ENCODE results near the gene SNRNP25. TPM values are rescaled to one million over a fixed set of nuclear protein-coding genes. Genes with fewer than 3 reads are reported as not detected.

Gene SNRNP25
- total and polyA plus RNA-seq, 2 donors from 2014 or later: 14.7 to 60.3 TPM

DNA sequence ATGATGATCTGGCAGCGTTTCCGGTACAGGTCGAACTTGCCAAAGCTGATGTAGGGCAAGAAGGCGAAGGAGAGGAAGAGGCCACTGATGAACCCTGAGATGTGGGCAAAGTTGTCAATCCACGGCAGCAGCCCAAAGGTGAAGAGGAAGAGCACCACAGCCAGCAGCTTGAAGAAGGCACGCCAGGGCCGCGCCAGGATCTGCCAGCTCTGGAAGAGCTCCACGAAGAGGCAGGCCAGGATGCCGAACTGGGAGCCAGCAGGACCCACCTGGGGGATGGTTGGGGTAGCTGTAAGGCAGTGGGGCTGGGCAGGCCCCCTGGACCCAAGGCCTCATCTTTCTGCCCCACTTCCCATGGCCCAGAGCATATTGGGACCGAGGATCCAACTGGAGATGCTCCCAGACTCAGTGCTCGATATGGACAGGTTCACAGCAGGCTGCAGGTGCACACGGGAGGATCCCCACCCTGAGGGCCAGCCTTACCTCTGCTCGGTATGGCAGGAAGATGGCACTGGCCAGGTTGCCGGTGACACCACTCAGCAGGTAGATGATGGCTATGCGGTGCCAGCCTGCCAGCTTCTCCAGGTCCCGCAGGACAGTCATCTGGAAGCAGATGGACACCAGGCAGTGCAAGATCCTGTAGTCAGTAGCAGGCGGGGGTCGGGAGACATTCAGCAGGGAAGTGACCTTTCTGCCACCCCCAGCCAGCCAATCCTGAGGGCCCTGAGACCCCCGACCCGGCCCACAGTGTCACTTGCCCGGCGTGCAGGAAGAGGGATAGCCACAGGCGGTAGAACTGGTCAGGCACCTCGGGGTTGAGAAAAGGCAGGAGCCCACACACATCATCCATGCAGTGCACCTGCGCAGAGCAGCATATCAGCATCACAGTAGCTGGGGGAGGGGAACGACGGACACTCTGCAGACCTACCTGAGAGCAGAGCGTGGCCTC, 5.1 kb downstream of the SNRNP25 start:
- DNase-seq (peak in 1 of 5 donors; percentile 32), FAIRE-seq (no peak)
- no peak overlapping the region for H3K27ac ChIP-seq (ENCODE audit: low read depth in 2 of 2, low read length in 2 of 2)
- H3K9ac ChIP-seq (ENCODE audit: low read length in 3 of 3): no peak overlapping the region
- H3K27me3 ChIP-seq (ENCODE audit: control insufficient read depth, insufficient read depth, low read length): no peaks in the 10 kb centered on the region
- no peaks in the 10 kb centered on the region for H3K9me3 ChIP-seq (ENCODE audit: control insufficient read depth in 2 of 3, insufficient read depth in 1 of 3, low read length in 3 of 3)
- no peak overlapping the region for H3K4me3 ChIP-seq (ENCODE audit: low read length in 3 of 3)
- peaks cover 0 to 15% (median 13%) of the 10 kb centered on the region in 3 donors for H3K36me3 ChIP-seq (ENCODE audit: control insufficient read depth in 2 of 3, insufficient read depth in 3 of 3, low read length in 3 of 3)
- intact Hi-C loops (cut with DNase I): no loop called here
- H3K4me1 ChIP-seq (ENCODE audit: control insufficient read depth in 2 of 3, insufficient read depth in 2 of 3, low read depth in 1 of 3, low read length in 3 of 3): peaks cover 0 to 2% (median 0%) of the 10 kb centered on the region in 3 donors
- TF ChIP-seq CTCF (IDR thresholded peaks at IDR 0.05; ENCODE audit: borderline replicate concordance, extremely low read depth, insufficient read depth): no peak

DNA sequence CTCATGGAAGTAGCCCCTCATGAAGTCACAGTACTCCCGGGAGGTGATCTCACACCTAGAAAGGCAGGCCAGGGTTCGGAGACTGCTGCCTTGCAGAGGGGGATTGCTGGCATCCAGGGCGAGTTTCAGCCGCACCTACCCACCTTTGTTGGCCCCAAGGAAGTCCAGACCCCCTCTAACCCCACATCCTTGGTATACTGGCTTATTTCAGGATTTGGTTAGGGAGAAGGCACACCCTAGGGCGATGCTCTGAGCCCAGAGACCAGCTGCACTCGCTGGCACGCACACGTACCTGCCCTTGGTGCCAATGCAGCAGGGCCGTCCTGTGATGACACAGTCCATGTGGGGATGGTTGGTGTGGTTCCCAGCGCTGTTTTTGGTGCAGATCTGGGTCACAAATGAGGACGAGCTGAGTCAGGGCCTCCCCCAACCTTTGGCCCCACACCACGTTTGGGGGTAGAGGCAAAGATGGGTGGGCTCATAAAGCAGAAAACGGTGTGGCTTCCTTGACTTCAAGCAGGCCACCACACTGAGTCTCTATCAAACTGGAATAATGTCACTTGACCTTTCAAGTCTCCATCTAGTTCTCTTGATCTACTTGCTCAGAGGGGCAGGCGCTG, 5.9 kb downstream of the SNRNP25 start:
- Histone ChIP-seq H3K27ac (ENCODE audit: low read depth in 2 of 2, low read length in 2 of 2) (no peak overlapping the region), H3K4me3 (ENCODE audit: low read length in 3 of 3) (no peak overlapping the region), H3K4me1 (ENCODE audit: control insufficient read depth in 2 of 3, insufficient read depth in 2 of 3, low read depth in 1 of 3, low read length in 3 of 3) (no peaks in the 10 kb centered on the region), H3K36me3 (ENCODE audit: control insufficient read depth in 2 of 3, insufficient read depth in 3 of 3, low read length in 3 of 3) (peaks cover 0 to 15% (median 13%) of the 10 kb centered on the region in 3 donors), H3K9me3 (ENCODE audit: control insufficient read depth in 2 of 3, insufficient read depth in 1 of 3, low read length in 3 of 3) (no peaks in the 10 kb centered on the region), H3K9ac (ENCODE audit: low read length in 3 of 3) (no peak overlapping the region), H3K27me3 (ENCODE audit: control insufficient read depth, insufficient read depth, low read length) (no peaks in the 10 kb centered on the region)
- peak in 1 of 5 donors; percentile 34 for DNase-seq
- no peak for TF ChIP-seq CTCF (IDR thresholded peaks at IDR 0.05; ENCODE audit: borderline replicate concordance, extremely low read depth, insufficient read depth)
- intact Hi-C loops (cut with DNase I): no loop called here
- no peak for FAIRE-seq

DNA sequence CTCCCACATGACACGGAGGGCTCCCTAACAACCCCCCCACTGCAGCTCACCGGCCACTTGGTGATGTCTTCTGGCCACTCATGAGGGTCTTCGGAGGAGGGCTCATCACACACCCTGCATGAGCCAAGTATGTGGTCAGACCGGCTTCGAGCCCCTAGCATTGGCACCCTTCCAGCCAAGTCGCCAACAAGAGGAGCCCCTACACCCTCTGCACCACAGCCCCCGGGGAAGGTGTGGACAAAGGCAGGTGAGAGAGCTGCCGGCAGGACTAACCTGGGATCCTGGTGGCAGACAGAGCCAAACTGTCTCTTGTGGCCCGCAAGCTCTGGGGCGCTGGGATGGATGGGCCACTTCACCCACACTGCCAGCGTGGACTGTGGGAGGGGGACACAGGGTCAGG, 6.5 kb downstream of the SNRNP25 start:
- Histone ChIP-seq H3K27ac (ENCODE audit: low read depth in 2 of 2, low read length in 2 of 2) (no peak overlapping the region), H3K4me1 (ENCODE audit: control insufficient read depth in 2 of 3, insufficient read depth in 2 of 3, low read depth in 1 of 3, low read length in 3 of 3) (no peaks in the 10 kb centered on the region), H3K4me3 (ENCODE audit: low read length in 3 of 3) (no peak overlapping the region), H3K36me3 (ENCODE audit: control insufficient read depth in 2 of 3, insufficient read depth in 3 of 3, low read length in 3 of 3) (peaks cover 0 to 15% (median 13%) of the 10 kb centered on the region in 3 donors), H3K9ac (ENCODE audit: low read length in 3 of 3) (no peak overlapping the region), H3K9me3 (ENCODE audit: control insufficient read depth in 2 of 3, insufficient read depth in 1 of 3, low read length in 3 of 3) (no peaks in the 10 kb centered on the region), H3K27me3 (ENCODE audit: control insufficient read depth, insufficient read depth, low read length) (no peaks in the 10 kb centered on the region)
- FAIRE-seq (no peak), DNase-seq (peak in 1 of 5 donors; percentile 49)
- no peak for TF ChIP-seq CTCF (IDR thresholded peaks at IDR 0.05; ENCODE audit: borderline replicate concordance, extremely low read depth, insufficient read depth)
- intact Hi-C loops (cut with DNase I): no loop called here
